GM12892 (cell line): Measurements from ENCODE around the gene ADGRG6.

Experiments used
- POLR2A ChIP-seq: IDR thresholded peaks from 2 replicates; pipeline ENCODE4 v1.6.1; 2011; ENCODE audit warnings: low read depth, low read length, control low read depth
- POLR2AphosphoS5 ChIP-seq: IDR thresholded peaks from 2 replicates; pipeline ENCODE4 v1.6.1; 2011; ENCODE audit warnings: low read depth, low read length, control low read depth
- TAF1 ChIP-seq: IDR thresholded peaks from 2 replicates; pipeline ENCODE4 v1.6.1; 2011; ENCODE audit warnings: low read depth, mild to moderate bottlenecking, control low read depth, low read length, borderline replicate concordance

DNA sequence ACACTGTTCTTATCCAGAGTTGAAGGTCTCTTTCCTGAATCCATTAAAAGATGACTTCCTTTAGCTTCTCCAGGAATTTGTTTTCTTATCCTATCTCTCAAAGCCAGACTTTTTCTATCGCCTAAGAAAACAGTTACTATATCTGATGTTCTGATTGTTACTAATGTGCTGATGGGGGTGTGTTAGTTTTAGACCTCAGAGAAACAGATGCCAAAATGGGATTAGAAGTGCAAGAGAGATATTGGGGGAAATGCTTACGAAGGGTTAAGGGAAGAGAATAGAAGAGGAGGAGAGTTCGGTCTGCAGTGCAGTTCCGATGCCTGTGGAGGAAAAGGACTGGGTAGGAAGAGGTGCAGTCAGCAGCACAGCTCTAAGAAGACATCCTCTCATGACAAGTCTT lies 35.7 kb upstream of the ADGRG6 start:
- no peak for TF ChIP-seq POLR2AphosphoS5
- no peak for TF ChIP-seq POLR2A
- no peak for TF ChIP-seq TAF1
